NB4 (cell line): Measurements from ENCODE around the gene AP1S3.

ENCODE experiments used
- DNase-seq: peaks from one replicate; pipeline ENCODE4 v3.0.0; 2010; ENCODE audit warnings: low read depth
- H3K4me3 ChIP-seq: one replicate; pipeline ENCODE4 v1.5.1; 2011; ENCODE audit warnings: mild to moderate bottlenecking, low read depth, low read length, moderate library complexity
- CTCF ChIP-seq: IDR thresholded peaks from one replicate; pipeline ENCODE4 v1.5.1; 2012; ENCODE audit warnings: low read depth, low read length
- MAX ChIP-seq: IDR thresholded peaks from 2 replicates; pipeline ENCODE4 v1.6.1; 2011; ENCODE audit warnings: low read depth, low read length
- MYC ChIP-seq: IDR thresholded peaks from 2 replicates; pipeline ENCODE4 v1.6.1; 2011; ENCODE audit warnings: low read depth, low read length
- POLR2A ChIP-seq: IDR thresholded peaks from 2 replicates; pipeline ENCODE4 v1.6.1; 2011; ENCODE audit warnings: mild to moderate bottlenecking; ENCODE audit not compliant: insufficient read length; ENCODE audit errors: extremely low read depth

AP1S3 gene

DNA sequence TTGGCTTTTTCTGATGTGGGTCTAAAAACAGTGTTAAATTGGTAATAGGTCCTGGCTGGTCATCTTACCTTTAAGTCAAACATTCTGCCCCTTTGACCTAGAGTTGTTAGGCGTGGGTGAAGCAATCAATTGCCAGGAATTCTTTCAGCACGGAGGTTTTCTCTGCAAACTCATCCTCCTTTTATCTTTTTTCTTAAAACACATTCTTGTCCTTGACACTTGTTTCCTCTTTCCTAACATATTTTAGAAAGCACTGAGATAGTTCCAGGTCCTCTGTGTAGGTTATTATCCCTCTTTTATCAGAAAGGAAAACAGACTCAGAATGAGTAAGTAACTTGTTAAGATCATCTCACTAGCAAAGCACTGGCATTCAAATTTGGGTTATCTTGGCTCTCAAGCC, 18.6 kb upstream of the AP1S3 start:
- no peak for TF ChIP-seq POLR2A
- TF ChIP-seq MAX = no peak
- no peak for TF ChIP-seq CTCF
- TF ChIP-seq MYC = no peak
- H3K4me3 ChIP-seq = no peak overlapping the region
- DNase-seq = no peak

DNA sequence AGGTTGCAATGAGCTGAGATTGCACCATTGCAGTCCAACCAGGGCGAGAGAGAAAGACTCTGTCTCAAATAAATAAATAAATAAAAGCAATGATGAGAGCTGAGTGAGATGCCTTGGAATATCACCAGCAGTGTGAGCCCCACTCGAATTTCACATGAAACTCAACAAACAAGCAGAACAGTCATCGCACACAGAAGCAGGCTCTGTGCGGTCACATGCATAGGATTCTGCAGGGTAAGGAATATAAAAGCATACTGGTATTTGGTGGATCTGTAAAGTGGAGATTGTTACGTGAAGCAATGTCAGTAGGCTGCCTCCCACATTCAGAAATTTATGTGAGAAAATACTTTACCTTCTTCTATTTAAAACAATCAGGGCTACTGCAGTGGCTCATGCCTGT, 18.0 kb upstream of the AP1S3 start:
- TF ChIP-seq CTCF = no peak
- no peak for TF ChIP-seq POLR2A
- TF ChIP-seq MYC = no peak
- no peak for TF ChIP-seq MAX
- no peak overlapping the region for H3K4me3 ChIP-seq
- no peak for DNase-seq

DNA sequence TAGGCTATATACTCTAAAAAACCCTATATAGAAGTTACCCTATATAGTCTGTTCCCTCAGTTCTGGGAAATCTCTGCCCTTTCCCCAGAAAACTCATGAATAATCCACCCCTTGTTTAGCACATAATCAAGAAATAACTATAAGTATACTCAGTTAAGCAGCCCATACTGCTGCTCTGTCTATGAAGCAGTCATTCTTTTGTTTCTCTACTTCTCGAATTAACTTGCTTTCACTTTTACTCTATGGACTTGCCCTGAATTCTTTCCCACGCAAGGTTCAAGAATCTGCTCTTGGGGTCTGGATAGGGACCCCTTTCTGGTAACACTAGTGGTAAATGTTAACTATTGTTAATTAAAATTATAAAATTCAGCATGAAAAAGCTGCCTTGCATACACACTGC, 17.4 kb upstream of the AP1S3 start:
- no peak for TF ChIP-seq CTCF
- TF ChIP-seq POLR2A = no peak
- no peak for TF ChIP-seq MAX
- no peak for TF ChIP-seq MYC
- DNase-seq = no peak
- H3K4me3 ChIP-seq = no peak overlapping the region

DNA sequence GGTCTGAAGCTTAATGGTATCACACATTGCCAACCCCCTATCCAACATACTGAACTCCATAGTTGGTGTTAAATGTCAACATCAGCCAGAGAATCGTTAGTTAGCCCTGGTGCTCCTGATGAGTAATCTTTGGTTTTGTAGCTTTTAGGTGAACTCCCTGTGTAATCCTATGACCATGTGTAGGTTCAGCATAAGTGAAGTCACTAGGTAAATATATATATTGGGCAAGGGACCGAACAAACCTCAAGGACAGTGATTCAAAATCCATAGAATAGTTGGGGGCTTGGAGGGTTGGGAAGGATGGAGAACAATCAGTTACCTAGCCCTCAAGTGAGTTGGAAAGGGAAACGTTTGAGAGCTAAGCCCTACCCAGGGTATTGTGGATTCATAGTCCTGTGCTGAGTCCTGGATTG, 16.0 kb upstream of the AP1S3 start:
- DNase-seq = no peak
- TF ChIP-seq CTCF (no peak), MAX (no peak), MYC (no peak), POLR2A (no peak)
- no peak overlapping the region for H3K4me3 ChIP-seq

DNA sequence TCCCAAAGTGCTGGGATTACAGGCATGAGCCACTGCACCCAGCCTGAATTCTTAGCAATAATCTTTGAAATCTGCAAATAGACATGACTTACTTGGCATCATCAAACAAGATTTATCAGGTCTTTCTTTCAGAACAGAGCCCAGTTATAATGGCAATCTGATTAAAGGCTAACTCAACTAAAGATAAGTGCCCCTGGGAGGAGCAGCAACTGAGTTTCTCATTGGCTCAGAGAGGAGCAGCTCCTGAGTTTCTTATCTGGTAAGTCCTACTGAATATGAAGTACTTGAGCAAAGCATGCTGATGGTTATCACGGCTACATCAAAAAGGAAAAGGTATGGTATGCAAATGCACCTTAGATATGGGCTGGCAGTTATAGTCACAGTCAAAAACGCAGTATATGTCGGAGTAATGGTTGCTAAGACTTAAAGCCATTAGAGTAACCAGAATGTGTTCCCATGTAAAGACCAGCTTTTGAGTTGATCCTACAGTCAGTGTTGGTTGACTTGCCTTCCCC, 15.0 kb upstream of the AP1S3 start:
- no peak for TF ChIP-seq MYC
- TF ChIP-seq CTCF = no peak
- no peak for TF ChIP-seq POLR2A
- TF ChIP-seq MAX = no peak
- H3K4me3 ChIP-seq = no peak overlapping the region
- DNase-seq = no peak

- no peak overlapping the region for H3K4me3 ChIP-seq
- no peak for DNase-seq
- TF ChIP-seq POLR2A (no peak), MYC (no peak), MAX (no peak)
Observed at GRCh38 chr2:223847410-223847809, 10.0 kb upstream of the AP1S3 start.
